PC-3 (cell line): Measurements from ENCODE around the gene RALA. TPM values are rescaled to one million over a fixed set of nuclear protein-coding genes. Genes with fewer than 3 reads are reported as not detected.

Experiments used
- ATAC-seq: fragments of 200-7000 bp; cut with Tn5 transposase; 2 replicates; pipeline ENCODE4 v1.9.1; 2020; ENCODE audit warnings: mild to moderate bottlenecking, moderate library complexity
- BruUV-seq: library from RNA; stranded (reverse); fragments of 400-500 nt; replicated peaks from 2 replicates; lab custom pipeline; 2021; lab: Mats Ljungman, UMichigan
- CTCF ChIA-PET: fragments of 300-600 bp; sonication (Branson Sonifier 250); formaldehyde crosslinking; loops from one replicate; lab custom pipeline; 2022; ENCODE audit warnings: antibody characterized with exemption; lab: Charles Lee
- POLR2A ChIA-PET: fragments of 300-600 bp; sonication (Branson Sonifier 250); formaldehyde crosslinking; loops from one replicate; lab custom pipeline; 2022; ENCODE audit warnings: antibody characterized with exemption; ENCODE audit not compliant: unreplicated experiment; lab: Charles Lee
- DNase-seq: peaks from one replicate; pipeline ENCODE4 v3.0.0-alpha.2; 2015
- H2AFZ ChIP-seq: fragments of 300-600 bp; sonication (generic); 2 replicates; pipeline ENCODE4 v1.6.0; 2016; ENCODE audit warnings: antibody characterized with exemption, low read length
- H3F3A ChIP-seq: fragments of 300-600 bp; sonication (generic); one replicate; pipeline ENCODE4 v1.6.0; 2017; ENCODE audit warnings: antibody characterized with exemption, low read length, control low read depth, mild to moderate bottlenecking; ENCODE audit not compliant: unreplicated experiment
- H3K27ac ChIP-seq: fragments of 300-600 bp; sonication (generic); 2 replicates; pipeline ENCODE4 v1.5.1; 2016; ENCODE audit warnings: mild to moderate bottlenecking, low read length
- H3K27me3 ChIP-seq: fragments of 300-600 bp; sonication (generic); 2 replicates; pipeline ENCODE4 v1.6.1; 2016; ENCODE audit warnings: low read length, mixed read lengths
- H3K36me3 ChIP-seq: fragments of 300-600 bp; sonication (generic); 2 replicates; pipeline ENCODE4 v1.6.1; 2016; ENCODE audit warnings: low read depth, mixed run types, low read length, mixed read lengths
- H3K4me1 ChIP-seq: fragments of 300-600 bp; sonication (generic); 2 replicates; pipeline ENCODE4 v1.5.1; 2016; ENCODE audit warnings: low read length; ENCODE audit not compliant: insufficient read depth
- H3K4me2 ChIP-seq: fragments of 300-600 bp; sonication (generic); 2 replicates; pipeline ENCODE4 v1.6.0; 2016; ENCODE audit warnings: low read length
- H3K4me3 ChIP-seq: fragments of 300-600 bp; sonication (generic); 2 replicates; pipeline ENCODE4 v1.5.1; 2016; ENCODE audit warnings: mild to moderate bottlenecking, low read length, mixed read lengths
- H3K79me2 ChIP-seq: fragments of 300-600 bp; sonication (generic); 2 replicates; pipeline ENCODE4 v1.6.1; 2017; ENCODE audit warnings: low read length, mixed read lengths
- H3K9ac ChIP-seq: fragments of 300-600 bp; sonication (generic); 2 replicates; pipeline ENCODE4 v1.6.0; 2016; ENCODE audit warnings: mild to moderate bottlenecking, low read length
- H3K9me2 ChIP-seq: fragments of 300-600 bp; sonication (generic); replicated peaks from 2 replicates; pipeline ENCODE4 v1.6.1; 2016; ENCODE audit warnings: mixed run types, low read length, mixed read lengths
- H3K9me3 ChIP-seq: fragments of 300-600 bp; sonication (generic); 2 replicates; pipeline ENCODE4 v1.6.1; 2016; ENCODE audit warnings: low read length, mixed read lengths
- H4K20me1 ChIP-seq: fragments of 300-600 bp; sonication (generic); 2 replicates; pipeline ENCODE4 v1.6.1; 2016; ENCODE audit warnings: low read length, mixed read lengths
- CTCF ChIP-seq: fragments of 300-600 bp; sonication (generic); conservative IDR thresholded peaks from 2 replicates; pipeline ENCODE4 v1.5.1; 2017; ENCODE audit warnings: antibody characterized with exemption, low read depth, mild to moderate bottlenecking, low read length
- EZH2 ChIP-seq: fragments of 300-600 bp; sonication (generic); IDR thresholded peaks from one replicate; pipeline ENCODE4 v1.6.1; 2017; ENCODE audit warnings: antibody characterized with exemption, mild to moderate bottlenecking, low read length; ENCODE audit not compliant: unreplicated experiment
- EZH2phosphoT487 ChIP-seq: fragments of 300-600 bp; sonication (generic); IDR thresholded peaks from 2 replicates; pipeline ENCODE4 v1.6.1; 2018; ENCODE audit warnings: mild to moderate bottlenecking, antibody characterized with exemption, low read length, borderline replicate concordance
- intact Hi-C: fragments of 100-400 bp; cut with micrococcal nuclease; formaldehyde crosslinking; loops from 2 replicates; pipeline ENCODE4 v1.9.0; 2023
- total RNA-seq: library from RNA; depleted of rRNA; stranded (reverse); fragments of >200 nt; gene quantifications from 2 replicates; pipeline ENCODE4 v1.2.3, GENCODE V29; 2014

Gene RALA
- total RNA-seq, 1 experiment from 2014 or later, result 12.9 TPM

GRCh38 chr7:39695852-39696586, 72.6 kb downstream of the RALA start:
- intact Hi-C loops, result no loop called here
- Histone ChIP-seq H3K27ac (no peak overlapping the region), H4K20me1 (no peaks in the 10 kb centered on the region), H3K9me2 (no peaks in the 10 kb centered on the region), H3K36me3 (peaks cover 13% of the 10 kb centered on the region), H3K9ac (no peak overlapping the region), H3F3A (no peaks in the 10 kb centered on the region), H2AFZ (no peak overlapping the region), H3K9me3 (no peaks in the 10 kb centered on the region), H3K4me3 (no peak overlapping the region), H3K27me3 (no peaks in the 10 kb centered on the region), H3K4me2 (no peak overlapping the region), H3K79me2 (no peaks in the 10 kb centered on the region), H3K4me1 (peaks cover 11% of the 10 kb centered on the region)
- ChIA-PET POLR2A (no interaction called here), CTCF (no interaction called here)
- no TSS peak for BruUV-seq
- no peak for DNase-seq
- ATAC-seq, result no peak
- TF ChIP-seq EZH2phosphoT487 (no peak), CTCF (no peak), EZH2 (no peak)

GRCh38 chr7:39696631-39697030, 73.3 kb downstream of the RALA start:
- intact Hi-C loops, result no loop called here
- Histone ChIP-seq H3K9me3 (no peaks in the 10 kb centered on the region), H3F3A (no peaks in the 10 kb centered on the region), H2AFZ (no peak overlapping the region), H3K9ac (no peak overlapping the region), H3K4me1 (peaks cover 7% of the 10 kb centered on the region), H3K9me2 (no peaks in the 10 kb centered on the region), H3K27me3 (no peaks in the 10 kb centered on the region), H3K4me3 (no peak overlapping the region), H3K79me2 (no peaks in the 10 kb centered on the region), H3K36me3 (peaks cover 13% of the 10 kb centered on the region), H3K4me2 (no peak overlapping the region), H3K27ac (no peak overlapping the region), H4K20me1 (no peaks in the 10 kb centered on the region)
- CTCF ChIA-PET, result no interaction called here
- no TSS peak for BruUV-seq
- DNase-seq, result no peak
- POLR2A ChIA-PET, result no interaction called here
- ATAC-seq, result no peak
- no peak for TF ChIP-seq EZH2
- no peak for TF ChIP-seq CTCF
- TF ChIP-seq EZH2phosphoT487, result no peak

- Histone ChIP-seq H3K4me3 (no peak overlapping the region), H3K9ac (no peak overlapping the region), H3K4me2 (no peak overlapping the region), H3K9me2 (no peaks in the 10 kb centered on the region), H3K9me3 (no peaks in the 10 kb centered on the region), H3K27me3 (no peaks in the 10 kb centered on the region), H3K4me1 (no peaks in the 10 kb centered on the region), H4K20me1 (no peaks in the 10 kb centered on the region), H3K79me2 (no peaks in the 10 kb centered on the region), H3K36me3 (peaks cover 10% of the 10 kb centered on the region), H3K27ac (no peak overlapping the region), H2AFZ (no peak overlapping the region), H3F3A (no peaks in the 10 kb centered on the region)
- intact Hi-C loops, result no loop called here
- BruUV-seq, result no TSS peak
- ATAC-seq, result no peak
- no peak for DNase-seq
- POLR2A ChIA-PET, result no interaction called here
- CTCF ChIA-PET, result no interaction called here
- TF ChIP-seq EZH2phosphoT487 (no peak), CTCF (no peak), EZH2 (no peak)
Observed at GRCh38 chr7:39697483-39697882, 74.1 kb downstream of the RALA start.
